NOMO-1 treated with DMSO at 0.1 percent for 48 hours (cell line): ENCODE data around the gene ATP8B1.
A peak's percentile ranks its signal among the peaks of the same experiment; 100 is the strongest.

ENCODE experiments used
- DNase-seq: peaks from one replicate; lab custom pipeline; 2025; ENCODE audit not compliant: unreplicated experiment; lab: John Stamatoyannopoulos, UW

The ATP8B1 gene

DNA sequence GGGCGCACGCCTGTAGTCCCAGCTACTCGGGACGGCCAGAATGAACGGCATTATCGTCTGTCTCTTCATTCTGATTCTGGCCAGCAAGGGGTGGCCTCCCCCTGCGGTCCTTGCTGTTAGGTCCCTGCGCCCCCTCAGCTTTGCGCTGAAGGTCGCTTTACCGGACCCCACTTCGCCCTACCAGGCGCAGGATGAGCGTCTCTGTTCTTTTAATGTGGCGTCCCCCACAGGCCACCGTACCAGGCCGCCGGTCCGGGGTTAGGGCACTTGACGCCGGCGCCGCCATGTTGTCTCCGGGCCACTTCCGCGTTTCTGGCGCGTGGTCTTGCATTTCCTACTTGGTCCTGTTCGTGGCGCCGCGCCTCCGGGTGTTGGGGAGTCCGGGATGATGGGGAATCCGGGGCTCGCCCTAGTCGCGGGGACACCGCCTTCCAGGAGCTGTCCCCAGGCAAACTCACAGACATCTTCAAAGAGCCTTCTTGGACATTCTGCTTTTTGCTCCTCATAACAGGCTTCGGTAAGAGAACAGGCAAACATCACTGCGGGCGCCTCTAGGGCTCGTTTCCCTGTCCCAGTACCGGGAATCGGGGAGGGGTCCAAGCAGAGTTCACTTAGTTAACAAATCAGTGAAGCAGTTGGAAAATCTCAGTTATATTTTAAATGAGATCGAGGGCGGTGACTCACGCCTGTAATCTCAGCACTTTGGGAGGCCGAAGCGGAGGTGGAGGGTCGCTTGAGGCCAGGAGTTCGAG lies 172.9 kb downstream of the ATP8B1 start:
- peak; percentile 93 for DNase-seq

DNA sequence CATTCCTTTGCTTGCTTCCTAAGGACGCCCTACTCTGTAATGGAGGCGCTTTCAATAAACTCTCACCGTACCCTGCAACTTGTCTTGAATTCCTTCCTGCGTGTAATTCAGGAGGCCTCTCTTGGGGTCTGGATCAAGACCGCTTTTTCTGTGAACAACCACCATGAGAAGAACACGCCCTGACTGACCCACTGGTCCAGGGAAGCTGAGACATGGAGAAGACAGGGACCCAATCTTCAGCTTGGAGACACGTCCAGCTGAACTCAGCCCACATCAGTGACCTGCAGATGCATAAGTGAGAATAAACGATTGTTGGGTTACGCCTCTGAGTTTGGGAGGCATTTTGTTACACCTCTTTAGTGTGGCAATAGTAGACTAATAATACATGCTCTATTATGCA lies 173.7 kb downstream of the ATP8B1 start:
- DNase-seq, result no peak

DNA sequence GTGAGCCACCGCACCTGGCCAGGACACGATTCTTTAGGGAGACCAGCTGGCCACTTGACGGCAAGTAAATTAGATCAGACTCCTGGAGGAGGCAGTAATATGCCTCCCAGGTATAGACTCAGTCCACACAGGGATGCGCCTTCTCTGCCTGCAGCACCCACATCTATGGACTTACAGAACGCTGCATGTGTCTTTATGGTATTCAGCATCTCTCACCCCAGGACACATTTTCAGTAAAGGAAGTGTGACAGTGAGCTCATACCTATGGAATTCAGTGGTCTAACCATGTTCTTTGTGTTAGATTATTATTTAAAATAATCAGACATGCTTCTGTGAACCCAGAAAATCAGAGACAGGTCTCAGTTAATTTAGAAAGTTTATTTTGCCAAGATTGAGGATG lies 175.6 kb downstream of the ATP8B1 start:
- DNase-seq, result no peak

DNA sequence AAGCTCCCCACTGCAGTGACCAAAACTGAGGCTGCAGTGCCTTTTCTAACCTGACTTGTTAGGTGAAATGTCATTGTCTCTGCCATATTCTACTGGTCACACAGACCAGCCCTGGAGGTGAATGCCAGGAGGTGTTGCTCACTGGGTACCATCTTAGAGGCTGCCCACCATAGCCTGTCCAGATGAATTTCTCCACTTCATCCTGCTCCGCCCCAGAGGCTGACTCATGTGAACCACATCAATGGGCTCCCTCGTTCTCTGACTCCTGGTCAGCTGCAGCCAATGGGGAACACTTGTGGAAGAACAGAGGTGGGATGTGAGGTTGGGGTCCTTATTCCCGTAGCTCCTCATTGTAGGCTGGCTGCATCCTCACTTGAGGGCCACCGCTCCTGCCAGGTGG lies 178.1 kb downstream of the ATP8B1 start:
- DNase-seq, result no peak

DNA sequence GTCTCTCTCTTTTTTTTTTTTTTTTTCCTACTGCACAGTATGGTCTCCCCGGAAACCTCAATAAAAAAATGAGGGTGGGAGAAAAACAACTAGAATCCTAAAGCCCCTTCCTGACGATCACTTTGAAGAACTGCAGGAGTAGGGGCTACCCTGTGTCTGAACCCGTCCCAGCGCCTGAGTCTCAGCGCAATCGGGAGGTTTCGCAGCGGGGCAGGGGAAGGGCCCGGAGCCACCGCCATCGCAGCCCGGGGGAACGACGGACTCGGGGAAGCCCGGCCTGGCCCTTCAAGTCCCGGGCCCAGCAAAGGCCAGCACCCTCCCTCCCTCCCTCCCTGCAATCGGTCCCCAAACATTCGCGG lies 181.9 kb downstream of the ATP8B1 start:
- DNase-seq, result no peak

DNA sequence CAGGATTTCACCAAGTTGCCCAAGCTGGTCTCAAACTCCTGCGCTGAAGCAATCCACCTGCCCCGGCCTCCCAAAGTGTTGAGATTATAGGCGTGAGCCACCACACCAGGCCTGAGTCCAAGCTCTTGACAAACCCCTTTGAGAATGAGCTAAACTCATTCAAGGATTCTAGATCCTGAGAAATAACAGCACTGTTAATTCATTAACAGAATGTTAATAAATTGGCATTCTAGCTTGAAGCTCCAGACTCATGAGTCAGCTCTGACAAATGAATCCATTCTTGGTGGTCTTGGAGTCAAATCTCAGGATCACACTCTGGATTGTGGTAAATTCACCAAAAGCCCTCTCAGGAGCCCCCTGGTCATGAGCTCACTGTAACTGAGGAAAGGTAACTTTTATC lies 183.2 kb downstream of the ATP8B1 start:
- no peak for DNase-seq

DNA sequence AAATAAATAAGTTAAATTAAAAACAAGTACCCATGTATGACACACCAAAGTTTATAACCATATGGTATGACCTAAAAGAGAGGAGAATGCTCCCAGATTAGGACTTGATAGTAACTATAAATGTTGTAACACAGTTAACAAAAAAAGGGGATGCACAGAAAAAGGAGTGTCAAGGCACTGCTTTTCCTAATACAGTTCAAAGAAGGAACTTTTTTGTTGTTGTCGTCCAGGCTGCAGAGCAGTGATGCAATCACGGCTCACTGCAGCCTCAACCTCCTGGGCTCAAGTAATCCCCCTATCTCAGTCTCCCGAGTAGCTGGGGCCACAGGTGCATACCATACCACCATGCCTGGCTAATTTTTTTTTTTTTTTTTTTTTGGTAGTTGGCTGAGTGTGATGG lies 184.2 kb downstream of the ATP8B1 start:
- no peak for DNase-seq

DNA sequence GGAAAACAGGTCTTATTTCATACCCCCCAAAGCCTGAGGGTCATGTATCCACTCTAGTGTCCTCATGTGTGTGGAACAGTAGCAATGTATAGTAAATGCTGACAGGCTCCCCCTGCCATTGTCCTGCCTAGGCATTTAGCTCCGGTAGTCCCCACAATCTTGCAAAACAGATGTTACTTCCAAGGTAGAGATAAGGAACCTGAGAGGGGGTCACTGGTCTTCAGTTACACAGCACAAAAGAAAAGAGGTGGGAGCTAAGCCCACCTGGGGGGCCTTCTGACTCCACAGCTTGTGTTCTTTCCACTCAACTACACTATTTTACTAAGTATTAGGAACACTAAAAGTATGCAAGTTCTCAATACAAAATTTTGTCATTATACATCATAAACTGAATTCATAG lies 199.2 kb downstream of the ATP8B1 start:
- DNase-seq, result no peak
